Nephron progenitor cell (in vitro differentiated cells): ENCODE data around the gene SMARCD3.

Experiments
- DNase-seq: peaks from one replicate; pipeline ENCODE4 v3.0.0; 2021
- H3K27ac Mint-ChIP-seq: 2 replicates; pipeline ENCODE4 v1.8.0; 2021; ENCODE audit warnings: mild to moderate bottlenecking, moderate library complexity, mixed read lengths
- H3K27me3 Mint-ChIP-seq: 2 replicates; pipeline ENCODE4 v1.8.0; 2021; ENCODE audit warnings: mild to moderate bottlenecking, low read depth, mixed read lengths; ENCODE audit not compliant: poor library complexity
- H3K36me3 Mint-ChIP-seq: 2 replicates; pipeline ENCODE4 v1.8.0; 2021; ENCODE audit warnings: low read depth, mixed read lengths
- H3K4me1 Mint-ChIP-seq: 2 replicates; pipeline ENCODE4 v1.8.0; 2021; ENCODE audit warnings: mixed read lengths
- H3K4me3 Mint-ChIP-seq: 2 replicates; pipeline ENCODE4 v1.8.0; 2021; ENCODE audit warnings: mild to moderate bottlenecking, moderate library complexity, mixed read lengths
- H3K9me3 Mint-ChIP-seq: 2 replicates; pipeline ENCODE4 v1.8.0; 2021; ENCODE audit warnings: mild to moderate bottlenecking, moderate library complexity, mixed read lengths
- TF ChIP-seq, protein P1 (sequence below): fragments of 200-600 bp; sonication (generic); IDR thresholded peaks from 2 replicates; pipeline ENCODE4 v1.5.0; 2021; ENCODE audit warnings: antibody characterized with exemption

Gene SMARCD3

DNA sequence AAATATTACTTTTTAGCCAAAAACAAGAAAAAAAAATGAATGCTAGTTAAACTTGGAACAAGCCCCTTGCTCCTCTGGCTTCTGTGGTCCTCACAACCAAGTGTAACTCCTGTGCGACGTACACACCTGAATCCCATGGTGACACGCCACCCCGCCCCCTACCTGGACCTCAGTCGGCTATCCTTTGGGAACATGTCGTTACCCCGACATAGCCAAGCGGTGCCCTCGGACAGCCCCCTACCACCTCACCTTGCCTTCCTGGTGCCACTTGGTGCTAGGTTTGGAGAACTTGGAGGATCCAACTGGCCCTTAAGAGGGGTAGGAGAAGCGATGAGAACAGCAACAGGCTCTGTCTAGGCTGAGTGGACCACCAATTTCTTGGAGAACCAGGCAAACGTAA is 12.0 kb upstream of the SMARCD3 start:
- H3K27ac Mint-ChIP-seq, result no peak overlapping the region
- H3K9me3 Mint-ChIP-seq, result no peaks in the 10 kb centered on the region
- peaks cover 74% of the 10 kb centered on the region for H3K27me3 Mint-ChIP-seq
- H3K4me3 Mint-ChIP-seq, result no peak overlapping the region
- H3K4me1 Mint-ChIP-seq, result peaks cover 12% of the 10 kb centered on the region
- no peak for DNase-seq
- no peaks in the 10 kb centered on the region for H3K36me3 Mint-ChIP-seq
- TF ChIP-seq, protein P1, sequence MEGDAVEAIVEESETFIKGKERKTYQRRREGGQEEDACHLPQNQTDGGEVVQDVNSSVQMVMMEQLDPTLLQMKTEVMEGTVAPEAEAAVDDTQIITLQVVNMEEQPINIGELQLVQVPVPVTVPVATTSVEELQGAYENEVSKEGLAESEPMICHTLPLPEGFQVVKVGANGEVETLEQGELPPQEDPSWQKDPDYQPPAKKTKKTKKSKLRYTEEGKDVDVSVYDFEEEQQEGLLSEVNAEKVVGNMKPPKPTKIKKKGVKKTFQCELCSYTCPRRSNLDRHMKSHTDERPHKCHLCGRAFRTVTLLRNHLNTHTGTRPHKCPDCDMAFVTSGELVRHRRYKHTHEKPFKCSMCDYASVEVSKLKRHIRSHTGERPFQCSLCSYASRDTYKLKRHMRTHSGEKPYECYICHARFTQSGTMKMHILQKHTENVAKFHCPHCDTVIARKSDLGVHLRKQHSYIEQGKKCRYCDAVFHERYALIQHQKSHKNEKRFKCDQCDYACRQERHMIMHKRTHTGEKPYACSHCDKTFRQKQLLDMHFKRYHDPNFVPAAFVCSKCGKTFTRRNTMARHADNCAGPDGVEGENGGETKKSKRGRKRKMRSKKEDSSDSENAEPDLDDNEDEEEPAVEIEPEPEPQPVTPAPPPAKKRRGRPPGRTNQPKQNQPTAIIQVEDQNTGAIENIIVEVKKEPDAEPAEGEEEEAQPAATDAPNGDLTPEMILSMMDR, result no peak

DNA sequence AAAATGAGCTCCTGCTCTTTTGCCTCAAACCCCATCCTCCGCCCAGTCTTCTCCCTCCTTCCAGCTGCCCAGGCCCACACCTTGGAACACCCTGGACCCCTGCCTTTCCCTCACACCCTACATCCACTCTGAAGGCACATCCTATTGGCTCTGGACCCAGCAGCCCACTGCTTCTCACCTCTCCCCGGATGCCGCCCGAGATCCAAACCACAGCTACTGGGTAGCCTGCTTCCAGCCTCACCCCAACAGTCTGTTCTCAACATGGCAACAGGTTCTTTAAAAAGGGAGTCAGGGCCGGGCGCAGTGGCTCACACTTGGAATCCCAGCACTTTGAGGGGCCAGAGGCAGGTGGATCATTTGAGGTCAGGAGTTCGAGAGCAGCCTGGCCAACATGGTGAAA is 9.5 kb upstream of the SMARCD3 start:
- no peak overlapping the region for H3K4me3 Mint-ChIP-seq
- TF ChIP-seq, protein P1, result no peak
- no peaks in the 10 kb centered on the region for H3K9me3 Mint-ChIP-seq
- no peak for DNase-seq
- peaks cover 36% of the 10 kb centered on the region for H3K4me1 Mint-ChIP-seq
- H3K36me3 Mint-ChIP-seq, result no peaks in the 10 kb centered on the region
- H3K27ac Mint-ChIP-seq, result no peak overlapping the region
- H3K27me3 Mint-ChIP-seq, result peaks cover 77% of the 10 kb centered on the region

DNA sequence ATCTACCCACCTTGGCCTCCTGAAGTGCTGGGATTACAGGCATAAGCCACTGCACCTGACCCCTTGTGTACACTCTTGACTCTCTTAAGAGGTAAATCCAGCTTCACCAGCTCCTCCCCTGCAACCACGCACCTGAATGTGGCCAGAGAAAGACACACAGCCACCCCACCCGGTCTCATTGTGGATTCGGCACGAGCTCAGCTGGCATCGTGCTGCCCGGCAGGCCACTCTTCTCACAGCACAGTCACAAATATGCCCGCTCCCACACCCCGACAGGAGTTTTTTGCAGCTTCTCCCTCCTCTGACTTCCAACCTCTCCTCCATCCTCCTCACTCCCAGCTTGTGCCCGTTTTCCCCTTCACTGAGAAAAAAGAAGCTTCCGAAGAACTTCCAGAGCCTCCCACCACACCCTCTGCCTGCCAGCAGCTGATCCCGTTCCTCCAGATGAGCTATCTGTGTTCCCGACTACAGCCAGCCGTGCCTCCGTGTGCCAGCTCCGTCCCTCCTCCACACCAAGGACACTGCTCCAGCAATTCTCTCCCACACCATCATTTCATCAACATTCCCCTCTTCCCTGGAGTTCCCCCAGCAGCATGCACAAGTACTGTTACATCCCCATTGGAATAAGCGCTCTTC is 8.0 kb upstream of the SMARCD3 start:
- Mint-ChIP-seq H3K27ac (no peak overlapping the region), H3K4me3 (no peak overlapping the region), H3K9me3 (no peaks in the 10 kb centered on the region), H3K4me1 (peaks cover 47% of the 10 kb centered on the region), H3K36me3 (no peaks in the 10 kb centered on the region), H3K27me3 (peaks cover 69% of the 10 kb centered on the region)
- TF ChIP-seq, protein P1, result no peak
- no peak for DNase-seq

DNA sequence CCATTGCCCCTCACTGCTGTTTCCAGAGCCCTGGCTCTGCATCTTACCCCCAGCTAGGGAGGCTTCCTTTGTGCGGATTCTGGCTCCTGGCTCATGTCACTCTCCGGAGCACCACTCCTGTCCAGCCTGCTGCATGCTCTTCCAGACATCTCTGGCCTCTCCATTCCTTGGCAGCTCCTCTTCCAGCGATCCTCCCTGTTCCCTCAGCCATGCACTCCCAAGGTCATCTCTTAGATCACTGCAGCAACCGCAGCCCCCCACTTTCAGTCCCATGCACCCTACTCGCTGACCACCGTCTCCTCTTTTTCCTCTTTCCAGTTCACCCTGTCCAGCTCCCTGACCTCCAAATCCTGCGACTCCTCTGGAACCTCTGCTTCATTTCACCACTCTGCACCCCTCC is 6.9 kb upstream of the SMARCD3 start:
- H3K9me3 Mint-ChIP-seq, result no peaks in the 10 kb centered on the region
- H3K27me3 Mint-ChIP-seq, result peaks cover 58% of the 10 kb centered on the region
- peaks cover 58% of the 10 kb centered on the region for H3K4me1 Mint-ChIP-seq
- no peak overlapping the region for H3K4me3 Mint-ChIP-seq
- TF ChIP-seq, protein P1, result no peak
- no peak for DNase-seq
- no peaks in the 10 kb centered on the region for H3K36me3 Mint-ChIP-seq
- no peak overlapping the region for H3K27ac Mint-ChIP-seq

DNA sequence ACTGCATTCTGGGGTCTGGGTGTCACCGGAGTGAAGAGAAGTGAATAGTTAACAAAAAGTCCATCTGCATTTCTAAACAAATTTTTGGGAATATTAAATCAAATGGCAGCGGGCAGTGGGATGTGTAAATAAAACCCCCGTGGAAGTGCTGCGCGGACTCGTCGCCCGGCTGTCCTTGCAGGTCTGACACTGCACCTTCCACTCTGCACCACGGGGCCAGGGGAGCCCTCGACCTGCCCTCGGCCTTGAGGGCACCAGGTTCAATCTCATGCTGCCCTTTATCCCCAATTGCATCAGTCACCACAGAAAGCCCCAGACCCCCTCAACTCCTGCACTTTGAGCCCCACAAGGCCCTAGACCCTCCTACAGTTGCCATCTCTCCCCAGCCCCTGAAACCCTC is 6.4 kb upstream of the SMARCD3 start:
- H3K9me3 Mint-ChIP-seq, result no peaks in the 10 kb centered on the region
- TF ChIP-seq, protein P1, result no peak
- peaks cover 52% of the 10 kb centered on the region for H3K27me3 Mint-ChIP-seq
- no peaks in the 10 kb centered on the region for H3K36me3 Mint-ChIP-seq
- no peak overlapping the region for H3K27ac Mint-ChIP-seq
- no peak overlapping the region for H3K4me3 Mint-ChIP-seq
- H3K4me1 Mint-ChIP-seq, result peaks cover 63% of the 10 kb centered on the region
- DNase-seq, result no peak

DNA sequence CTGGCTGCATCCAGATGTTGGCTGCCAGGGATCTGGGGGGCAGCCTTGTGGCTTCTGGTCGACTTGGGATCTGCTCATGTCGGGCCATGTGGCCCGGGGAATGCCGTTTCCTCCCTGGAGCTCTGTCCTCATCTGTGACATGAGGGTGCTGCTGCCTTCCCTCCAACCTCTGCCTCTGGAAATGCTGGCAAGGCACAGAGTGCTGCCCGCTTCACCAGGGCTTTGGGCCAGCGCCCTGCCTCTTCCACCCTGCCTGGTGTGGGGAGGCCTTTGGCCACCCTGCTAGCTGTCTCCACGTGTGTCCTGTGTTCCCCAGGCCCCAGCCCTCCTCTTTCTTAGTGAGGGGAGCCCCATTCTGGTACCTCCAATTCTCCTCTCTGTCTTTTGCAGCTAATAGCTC is 5.8 kb upstream of the SMARCD3 start:
- no peak overlapping the region for H3K27ac Mint-ChIP-seq
- no peak for DNase-seq
- TF ChIP-seq, protein P1, result no peak
- H3K4me1 Mint-ChIP-seq, result peaks cover 68% of the 10 kb centered on the region
- H3K36me3 Mint-ChIP-seq, result no peaks in the 10 kb centered on the region
- H3K27me3 Mint-ChIP-seq, result peaks cover 49% of the 10 kb centered on the region
- peak overlapping the region; percentile 53 for H3K4me3 Mint-ChIP-seq
- H3K9me3 Mint-ChIP-seq, result no peaks in the 10 kb centered on the region
